GM19099 (cell line): ENCODE data around the gene LRP1B.

Source experiments
- POLR2A ChIP-seq: IDR thresholded peaks from 3 replicates; pipeline ENCODE4 v1.6.1; 2011; ENCODE audit warnings: low read depth; ENCODE audit not compliant: insufficient read length; ENCODE audit errors: extremely low read depth

The LRP1B gene

DNA sequence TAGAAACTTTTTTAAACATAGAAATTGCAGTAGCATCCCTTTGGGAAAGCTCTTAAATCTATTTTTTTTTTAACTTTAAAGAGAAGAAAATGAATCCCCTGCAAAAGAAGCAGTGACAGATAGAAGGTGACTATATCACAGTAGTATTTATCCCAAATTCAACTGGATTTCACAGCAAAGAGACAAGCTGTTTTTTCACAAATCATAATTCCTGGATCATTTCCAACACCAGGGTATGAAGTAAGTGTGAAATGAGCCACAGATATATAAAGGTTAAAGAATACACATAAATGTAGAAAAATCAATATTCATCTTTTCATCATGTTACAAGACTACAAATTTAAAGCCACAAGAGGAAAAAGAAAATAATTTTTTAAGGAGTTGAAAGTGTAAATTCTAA, 1945.7 kb downstream of the LRP1B start:
- no peak for TF ChIP-seq POLR2A

DNA sequence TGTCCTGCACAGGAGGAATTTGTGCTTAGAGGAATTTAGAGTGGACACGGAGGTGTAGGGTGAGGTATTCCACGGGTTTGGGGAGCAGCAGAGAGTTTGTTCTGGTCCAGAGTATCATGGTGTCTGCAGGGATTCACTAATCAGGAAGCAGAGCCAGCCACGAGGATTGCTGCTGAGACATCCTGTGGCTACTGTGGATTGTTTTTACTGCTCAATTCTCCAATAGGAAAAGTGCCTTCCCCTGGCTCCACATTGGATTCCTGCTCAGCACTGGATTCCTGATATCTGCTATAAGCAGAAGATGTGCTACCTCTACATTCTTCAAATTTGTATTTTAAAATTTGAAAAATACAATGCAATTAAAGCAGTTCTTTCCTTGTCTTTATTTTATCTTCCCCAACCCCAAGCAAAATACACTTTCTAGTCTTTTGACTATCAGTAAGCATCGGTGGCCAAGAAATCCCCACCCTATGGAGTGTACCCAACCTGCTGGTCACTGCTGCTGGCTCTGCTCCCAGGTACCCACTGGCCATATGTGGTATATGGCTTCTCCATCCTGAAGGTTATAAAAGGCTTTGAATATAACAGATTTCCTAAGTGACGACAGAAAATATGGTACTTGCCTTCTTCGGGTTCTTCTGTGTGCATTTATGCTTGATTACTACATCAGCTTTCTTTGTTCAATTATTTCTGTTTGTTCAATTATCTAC, 1947.6 kb downstream of the LRP1B start:
- no peak for TF ChIP-seq POLR2A
